Measurements from ENCODE around the gene DNAJC9. TPM values are rescaled to one million over a fixed set of nuclear protein-coding genes. Genes with fewer than 3 reads are reported as not detected.

The DNAJC9 gene
- polyA plus RNA-seq, 4 donors = 27.8 to 39.3 (median 35.0) TPM

Other genes with a start within 250 kb of the DNAJC9 start
- 100 to 1,000 TPM in 1 of 4 donors, 10 to 100 TPM in 3; 67.5 to 101 (median 82.6) TPM for gene P4HA1, start 150.4 kb downstream of the DNAJC9 start, polyA plus RNA-seq (ENCODE audit: insufficient read length in 4 of 4)
- 10 to 100 TPM in 1 of 4 donors, 1 to 10 TPM in 3; 4.1 to 10.1 (median 6.1) TPM for gene NUDT13, start 136.8 kb downstream of the DNAJC9 start, polyA plus RNA-seq (ENCODE audit: insufficient read length in 4 of 4)
- 10 to 100 TPM; 33.6 to 40.9 (median 37.7) TPM for gene ECD, start 79.2 kb downstream of the DNAJC9 start, polyA plus RNA-seq (ENCODE audit: insufficient read length in 4 of 4)
- 10 to 100 TPM; 33.4 to 56.7 (median 46.6) TPM for gene FAM149B1, start 79.1 kb downstream of the DNAJC9 start, polyA plus RNA-seq (ENCODE audit: insufficient read length in 4 of 4)
- 10 to 100 TPM; 77.4 to 96.8 (median 86.0) TPM for gene MRPS16, start 5.4 kb upstream of the DNAJC9 start, polyA plus RNA-seq (ENCODE audit: insufficient read length in 4 of 4)
- gene CFAP70, start 111.6 kb upstream of the DNAJC9 start, polyA plus RNA-seq (ENCODE audit: insufficient read length in 4 of 4) = 10 to 100 TPM; 10.0 to 29.8 (median 16.4) TPM
- 10 to 100 TPM; 81.2 to 99.3 (median 88.2) TPM for gene ANXA7, start 166.8 kb upstream of the DNAJC9 start, polyA plus RNA-seq (ENCODE audit: insufficient read length in 4 of 4)
- gene MSS51, start 186.3 kb upstream of the DNAJC9 start, polyA plus RNA-seq (ENCODE audit: insufficient read length in 4 of 4) = 1 to 10 TPM; 1.2 to 6.3 (median 3.2) TPM
- 10 to 100 TPM; 60.2 to 72.0 (median 66.9) TPM for gene PPP3CB, start 248.8 kb upstream of the DNAJC9 start, polyA plus RNA-seq (ENCODE audit: insufficient read length in 4 of 4)

Data from left renal cortex interstitium (tissue), 4 donors.